ENCODE results near the gene FAM110C.
"Not testable (repeated sequence)": the region's sequence is repeated elsewhere in the genome, so short reads cannot be mapped to it uniquely, and the experiment has no call there.

The FAM110C gene

GRCh38 chr2:42788-43187 is 3.5 kb downstream of the FAM110C start:
- no peak for DNase-seq

- DNase-seq, result no peak
These were observed 5.8 kb downstream of the FAM110C start for GRCh38 chr2:40465-40864.

- DNase-seq, result no peak
These were observed 8.2 kb downstream of the FAM110C start for GRCh38 chr2:38155-38554.

- no peak for DNase-seq
These were observed 10.0 kb downstream of the FAM110C start for GRCh38 chr2:36318-36717.

- DNase-seq, result no peak
These were observed 10.5 kb downstream of the FAM110C start for GRCh38 chr2:35852-36251.

- peak; percentile 37 for DNase-seq
These were observed 12.7 kb downstream of the FAM110C start for GRCh38 chr2:33620-34019.

GRCh38 chr2:32068-32467 is 14.2 kb downstream of the FAM110C start:
- DNase-seq, result peak; percentile 32

- no peak for DNase-seq
These were observed 17.1 kb downstream of the FAM110C start for GRCh38 chr2:29253-29652.

GRCh38 chr2:28406-28975 is 17.8 kb downstream of the FAM110C start:
- DNase-seq, result no peak

GRCh38 chr2:26891-27290 is 19.4 kb downstream of the FAM110C start:
- DNase-seq, result no peak

GRCh38 chr2:25543-25942 is 20.8 kb downstream of the FAM110C start:
- no peak for DNase-seq

- DNase-seq, result not testable (repeated sequence)
These were observed 21.7 kb downstream of the FAM110C start for GRCh38 chr2:24591-24990.

GRCh38 chr2:24107-24506 is 22.2 kb downstream of the FAM110C start:
- no peak for DNase-seq

- DNase-seq, result no peak
These were observed 23.0 kb downstream of the FAM110C start for GRCh38 chr2:23283-23682.

GRCh38 chr2:22244-22643 is 24.1 kb downstream of the FAM110C start:
- not testable (repeated sequence) for DNase-seq

GRCh38 chr2:20259-20658 is 26.0 kb downstream of the FAM110C start:
- not testable (repeated sequence) for DNase-seq

- DNase-seq, result no peak
These were observed 26.8 kb downstream of the FAM110C start for GRCh38 chr2:19505-19904.

GRCh38 chr2:18402-19271 is 27.7 kb downstream of the FAM110C start:
- DNase-seq, result no peak

GRCh38 chr2:15916-16315 is 30.4 kb downstream of the FAM110C start:
- DNase-seq, result not testable (repeated sequence)

GRCh38 chr2:11248-11941 is 34.9 kb downstream of the FAM110C start:
- DNase-seq, result peak; percentile 66

- DNase-seq, result no peak
These were observed 36.0 kb downstream of the FAM110C start for GRCh38 chr2:10222-10875.
